ENCODE data around the gene UROC1.

GRCh38 chr3:126517986-126518778 is 609 bp upstream of the UROC1 start:
- TF ChIP-seq CTCF (IDR thresholded peaks at IDR 0.05) (no peak), POLR2A (IDR thresholded peaks at IDR 0.05) (no peak), POLR2AphosphoS5 (IDR thresholded peaks at IDR 0.05) (no peak)

Data from breast epithelium (tissue), 3 donors.